ENCODE data around the gene DLGAP1.

DLGAP1 gene

GRCh38 chr18:4430836-4431235, 24.3 kb downstream of the DLGAP1 start:
- no peaks in the 10 kb centered on the region for H3K27me3 ChIP-seq
- no peak for DNase-seq
- H3K4me1 ChIP-seq, result no peaks in the 10 kb centered on the region
- H3K9me3 ChIP-seq, result no peaks in the 10 kb centered on the region
- no peak overlapping the region for H3K4me3 ChIP-seq (ENCODE audit: low read depth, low read length)
- no peaks in the 10 kb centered on the region for H3K36me3 ChIP-seq
- no peak for TF ChIP-seq CTCF (IDR thresholded peaks at IDR 0.05; ENCODE audit: low read depth, low read length)

GRCh38 chr18:4417714-4418113, 37.4 kb downstream of the DLGAP1 start:
- no peak for DNase-seq

GRCh38 chr18:4416976-4417375, 38.1 kb downstream of the DLGAP1 start:
- TF ChIP-seq CTCF (IDR thresholded peaks at IDR 0.05; ENCODE audit: low read depth, low read length), result no peak
- no peaks in the 10 kb centered on the region for H3K9me3 ChIP-seq
- DNase-seq, result no peak
- no peaks in the 10 kb centered on the region for H3K36me3 ChIP-seq
- H3K4me1 ChIP-seq, result no peaks in the 10 kb centered on the region
- H3K27me3 ChIP-seq, result no peaks in the 10 kb centered on the region
- H3K4me3 ChIP-seq (ENCODE audit: low read depth, low read length), result no peak overlapping the region

More at GRCh38 chr18:4417714-4418113, 37.4 kb downstream of the DLGAP1 start:
- H3K36me3 ChIP-seq, result no peaks in the 10 kb centered on the region
- no peak for TF ChIP-seq CTCF (IDR thresholded peaks at IDR 0.05; ENCODE audit: low read depth, low read length)
- H3K4me1 ChIP-seq, result no peaks in the 10 kb centered on the region
- no peaks in the 10 kb centered on the region for H3K9me3 ChIP-seq
- H3K27me3 ChIP-seq, result no peaks in the 10 kb centered on the region
- no peak overlapping the region for H3K4me3 ChIP-seq (ENCODE audit: low read depth, low read length)

- H3K4me3 ChIP-seq (ENCODE audit: low read depth, low read length), result no peak overlapping the region
- no peak for TF ChIP-seq CTCF (IDR thresholded peaks at IDR 0.05; ENCODE audit: low read depth, low read length)
- no peaks in the 10 kb centered on the region for H3K27me3 ChIP-seq
- no peaks in the 10 kb centered on the region for H3K4me1 ChIP-seq
- no peak for DNase-seq
- no peaks in the 10 kb centered on the region for H3K9me3 ChIP-seq
- no peaks in the 10 kb centered on the region for H3K36me3 ChIP-seq
Observed at GRCh38 chr18:4412286-4412685, 42.8 kb downstream of the DLGAP1 start.

- no peaks in the 10 kb centered on the region for H3K4me1 ChIP-seq
- H3K27me3 ChIP-seq, result no peaks in the 10 kb centered on the region
- DNase-seq, result no peak
- no peaks in the 10 kb centered on the region for H3K9me3 ChIP-seq
- no peaks in the 10 kb centered on the region for H3K36me3 ChIP-seq
- TF ChIP-seq CTCF (IDR thresholded peaks at IDR 0.05; ENCODE audit: low read depth, low read length), result no peak
- no peak overlapping the region for H3K4me3 ChIP-seq (ENCODE audit: low read depth, low read length)
Observed at GRCh38 chr18:4406856-4407255, 48.3 kb downstream of the DLGAP1 start.

GRCh38 chr18:4405965-4406364, 49.1 kb downstream of the DLGAP1 start:
- Histone ChIP-seq H3K4me1 (no peaks in the 10 kb centered on the region), H3K9me3 (no peaks in the 10 kb centered on the region), H3K27me3 (no peaks in the 10 kb centered on the region), H3K4me3 (ENCODE audit: low read depth, low read length) (no peak overlapping the region), H3K36me3 (no peaks in the 10 kb centered on the region)
- TF ChIP-seq CTCF (IDR thresholded peaks at IDR 0.05; ENCODE audit: low read depth, low read length), result no peak
- DNase-seq, result no peak
